GM19452 (cell line): ENCODE measurements around the gene MC3R.

Experiments
- ATAC-seq: cut with Tn5 transposase; IDR thresholded peaks from one replicate; pipeline ENCODE4 v1.9.1; 2021; ENCODE audit not compliant: unreplicated experiment

The MC3R gene

GRCh38 chr20:56249244-56249955 lies 868 bp downstream of the MC3R start:
- no peak for ATAC-seq

- ATAC-seq, result no peak
Observed at GRCh38 chr20:56249956-56250355, 1.4 kb downstream of the MC3R start.

- ATAC-seq, result no peak
Observed at GRCh38 chr20:56257604-56258003, 9.1 kb downstream of the MC3R start.

GRCh38 chr20:56259948-56260347 lies 11.4 kb downstream of the MC3R start:
- ATAC-seq, result no peak

- no peak for ATAC-seq
Observed at GRCh38 chr20:56268536-56268935, 20.0 kb downstream of the MC3R start.

- ATAC-seq, result no peak
Observed at GRCh38 chr20:56271974-56272373, 23.4 kb downstream of the MC3R start.

GRCh38 chr20:56273491-56273890 lies 25.0 kb downstream of the MC3R start:
- no peak for ATAC-seq

GRCh38 chr20:56274156-56274555 lies 25.6 kb downstream of the MC3R start:
- no peak for ATAC-seq

GRCh38 chr20:56278196-56278595 lies 29.7 kb downstream of the MC3R start:
- no peak for ATAC-seq

- no peak for ATAC-seq
Observed at GRCh38 chr20:56285496-56285895, 37.0 kb downstream of the MC3R start.

- ATAC-seq, result no peak
Observed at GRCh38 chr20:56289652-56290051, 41.1 kb downstream of the MC3R start.

- ATAC-seq, result no peak
Observed at GRCh38 chr20:56299362-56299761, 50.8 kb downstream of the MC3R start.
